GM18520 (cell line): Measurements from ENCODE around the gene CDC27.
A peak's percentile ranks its signal among the peaks of the same experiment; 100 is the strongest.
"Not testable (repeated sequence)": the region's sequence is repeated elsewhere in the genome, so short reads cannot be mapped to it uniquely, and the experiment has no call there.

ENCODE experiments used
- ATAC-seq: cut with Tn5 transposase; IDR thresholded peaks from one replicate; pipeline ENCODE4 v1.9.1; 2021; ENCODE audit not compliant: unreplicated experiment

The CDC27 gene

GRCh38 chr17:47219621-47220475 is 30.8 kb upstream of the CDC27 start:
- no peak for ATAC-seq

GRCh38 chr17:47218896-47219430 is 29.9 kb upstream of the CDC27 start:
- ATAC-seq, result no peak

- not testable (repeated sequence) for ATAC-seq
Observed at GRCh38 chr17:47217279-47217678, 28.2 kb upstream of the CDC27 start.

- ATAC-seq, result not testable (repeated sequence)
Observed at GRCh38 chr17:47216821-47217220, 27.7 kb upstream of the CDC27 start.

- ATAC-seq, result no peak
Observed at GRCh38 chr17:47214931-47215330, 25.8 kb upstream of the CDC27 start.

- no peak for ATAC-seq
Observed at GRCh38 chr17:47213540-47213939, 24.4 kb upstream of the CDC27 start.

- ATAC-seq, result no peak
Observed at GRCh38 chr17:47212458-47212857, 23.4 kb upstream of the CDC27 start.

GRCh38 chr17:47210779-47211178 is 21.7 kb upstream of the CDC27 start:
- ATAC-seq, result no peak

GRCh38 chr17:47210105-47210504 is 21.0 kb upstream of the CDC27 start:
- ATAC-seq, result no peak

GRCh38 chr17:47209499-47209898 is 20.4 kb upstream of the CDC27 start:
- ATAC-seq, result no peak

GRCh38 chr17:47208744-47209488 is 19.8 kb upstream of the CDC27 start, which contains the start of gene MYL4:
MYL4 (plus strand) TSS chr17:47209348; CDS start chr17:47209423, 75 bp downstream.
- no peak for ATAC-seq

- no peak for ATAC-seq
Observed at GRCh38 chr17:47207143-47208067, 18.3 kb upstream of the CDC27 start.

- peak; percentile 22 for ATAC-seq
Observed at GRCh38 chr17:47205419-47205963, 16.4 kb upstream of the CDC27 start.

- peak; percentile 40 for ATAC-seq
Observed at GRCh38 chr17:47204722-47205418, 15.8 kb upstream of the CDC27 start.

- no peak for ATAC-seq
Observed at GRCh38 chr17:47203984-47204721, 15.1 kb upstream of the CDC27 start.

- no peak for ATAC-seq
Observed at GRCh38 chr17:47201166-47201565, 12.1 kb upstream of the CDC27 start.

- no peak for ATAC-seq
Observed at GRCh38 chr17:47200325-47200664, 11.2 kb upstream of the CDC27 start.

GRCh38 chr17:47199627-47200324 is 10.7 kb upstream of the CDC27 start:
- ATAC-seq, result no peak

- ATAC-seq, result no peak
Observed at GRCh38 chr17:47197821-47198220, 8.7 kb upstream of the CDC27 start.
